Breast epithelium (tissue), 3 donors: ENCODE data around the gene MAGI3.

Experiments
- CTCF ChIP-seq, 3 donors: fragments of 450-650 bp; IDR thresholded peaks; one replicate each; pipeline ENCODE4 v1.5.1; 2016 to 2017; ENCODE audit warnings: antibody characterized with exemption in 3 of 3, mild to moderate bottlenecking in 3 of 3, moderate library complexity in 3 of 3
- POLR2A ChIP-seq: fragments of 450-650 bp; IDR thresholded peaks from one replicate; pipeline ENCODE4 v1.6.1; 2016; ENCODE audit warnings: antibody characterized with exemption, mild to moderate bottlenecking, moderate library complexity
- POLR2AphosphoS5 ChIP-seq, 3 donors: sonication (generic); formaldehyde crosslinking; IDR thresholded peaks; one replicate each; pipeline ENCODE4 v1.6.1; 2017; ENCODE audit warnings: antibody characterized with exemption in 3 of 3

- TF ChIP-seq CTCF (IDR thresholded peaks at IDR 0.05) (no peak), POLR2A (no peak), POLR2AphosphoS5 (IDR thresholded peaks at IDR 0.05) (no peak)
These were observed 49.0 kb downstream of the MAGI3 start for GRCh38 chr1:113439277-113439670.
